Smooth muscle cell (in vitro differentiated cells): ENCODE results near the gene VAPB. TPM values are rescaled to one million over a fixed set of nuclear protein-coding genes. Genes with fewer than 3 reads are reported as not detected.

Experiments
- DNase-seq: peaks from one replicate; lab custom pipeline; 2025; ENCODE audit not compliant: unreplicated experiment; lab: John Stamatoyannopoulos, UW
- H2AFZ ChIP-seq: fragments of 200-600 bp; sonication (generic); 2 replicates; pipeline ENCODE4 v1.6.0; 2016; ENCODE audit warnings: antibody characterized with exemption, low read depth, mild to moderate bottlenecking
- H3F3A ChIP-seq: fragments of 200-600 bp; sonication (generic); 2 replicates; pipeline ENCODE4 v1.6.0; 2017; ENCODE audit warnings: antibody characterized with exemption, low read depth
- H3K27ac ChIP-seq: fragments of 200-600 bp; sonication (generic); 2 replicates; pipeline ENCODE4 v1.5.1; 2016; ENCODE audit warnings: low read depth, mild to moderate bottlenecking
- H3K27me3 ChIP-seq: fragments of 200-600 bp; sonication (generic); 2 replicates; pipeline ENCODE4 v1.6.1; 2016; ENCODE audit warnings: low read depth, mild to moderate bottlenecking
- H3K36me3 ChIP-seq: fragments of 200-600 bp; sonication (generic); 2 replicates; pipeline ENCODE4 v1.5.1; 2016; ENCODE audit warnings: low read depth
- H3K4me1 ChIP-seq: fragments of 200-600 bp; sonication (generic); 2 replicates; pipeline ENCODE4 v1.5.1; 2016; ENCODE audit warnings: low read depth
- H3K4me2 ChIP-seq: fragments of 200-600 bp; sonication (generic); 2 replicates; pipeline ENCODE4 v1.6.0; 2016; ENCODE audit warnings: mild to moderate bottlenecking
- H3K4me3 ChIP-seq: fragments of 200-600 bp; sonication (generic); 2 replicates; pipeline ENCODE4 v1.5.1; 2016; ENCODE audit warnings: mild to moderate bottlenecking
- H3K79me2 ChIP-seq: fragments of 200-600 bp; sonication (generic); 2 replicates; pipeline ENCODE4 v1.6.0; 2016; ENCODE audit warnings: low read depth, mild to moderate bottlenecking
- H3K9ac ChIP-seq: fragments of 200-600 bp; sonication (generic); 2 replicates; pipeline ENCODE4 v1.6.0; 2016; ENCODE audit warnings: low read depth
- H3K9me3 ChIP-seq: fragments of 200-600 bp; sonication (generic); replicated peaks from 2 replicates; pipeline ENCODE4 v1.5.1; 2016; ENCODE audit warnings: low read depth
- H4K20me1 ChIP-seq: fragments of 200-600 bp; sonication (generic); 2 replicates; pipeline ENCODE4 v1.6.0; 2016; ENCODE audit warnings: low read depth
- CTCF ChIP-seq: fragments of 200-600 bp; sonication (generic); IDR thresholded peaks from 2 replicates; pipeline ENCODE4 v1.5.1; 2017; ENCODE audit warnings: borderline replicate concordance, mild to moderate bottlenecking, antibody characterized with exemption; ENCODE audit not compliant: insufficient read depth, poor library complexity, severe bottlenecking
- WGBS: methylation state at CpG from one replicate; pipeline ENCODE4 v1.1.7; 2016; ENCODE audit warnings: low lambda C conversion rate; 5-methylcytosine and 5-hydroxymethylcytosine counted together
- polyA plus RNA-seq: library from polyadenylated mRNA; unstranded; fragments of >200 nt; fragmentation: Nextera tagmentation; extraction: Ambion mirVana; gene quantifications from 2 replicates; pipeline ENCODE4 v1.2.1, GENCODE V29; 2016
- total RNA-seq: library from RNA; depleted of rRNA; stranded (reverse); fragments of >200 nt; gene quantifications from 2 replicates; pipeline ENCODE4 v1.2.3, GENCODE V29; 2014

VAPB gene
- total and polyA plus RNA-seq, 2 experiments from 2014 or later = 14.9 to 28.2 TPM

DNA sequence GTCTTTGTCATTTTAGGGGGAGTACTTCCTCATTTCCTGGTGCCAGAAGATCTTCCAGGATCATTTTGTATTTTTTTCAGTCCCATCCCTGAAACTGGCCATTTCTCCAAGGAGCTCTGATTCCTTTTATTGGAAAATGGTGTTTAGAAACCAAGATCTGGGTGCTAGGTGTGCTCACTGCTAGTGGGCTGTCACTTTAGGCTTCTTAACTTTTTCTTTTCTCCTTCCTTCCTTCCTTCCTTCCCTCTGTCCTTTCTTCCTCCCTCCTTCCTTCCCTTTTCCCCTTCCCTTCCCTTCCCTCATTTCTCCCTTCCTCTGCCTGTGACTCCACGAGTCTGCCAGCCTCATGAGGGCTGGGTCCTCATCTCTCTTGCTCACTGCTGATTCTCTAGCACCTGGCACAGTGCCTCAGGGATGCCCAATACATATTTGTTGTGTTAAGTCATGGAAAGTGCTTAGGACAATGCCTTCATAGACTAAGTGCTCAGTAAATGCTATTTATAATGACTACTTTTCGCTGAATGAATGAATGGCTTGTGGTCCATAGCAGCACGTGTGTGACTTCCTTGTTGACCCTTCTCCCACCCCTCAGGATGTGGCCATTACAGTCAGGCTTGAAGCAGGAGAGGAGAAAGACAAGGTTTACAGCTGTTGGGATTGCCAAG, 89.2 kb downstream of the VAPB start:
- H3F3A ChIP-seq = no peaks in the 10 kb centered on the region
- no peak overlapping the region for H3K4me3 ChIP-seq
- no peak overlapping the region for H3K27ac ChIP-seq
- H4K20me1 ChIP-seq = no peaks in the 10 kb centered on the region
- H3K27me3 ChIP-seq = no peaks in the 10 kb centered on the region
- no peak for DNase-seq
- no peaks in the 10 kb centered on the region for H3K79me2 ChIP-seq
- H3K9ac ChIP-seq = no peak overlapping the region
- H2AFZ ChIP-seq = no peak overlapping the region
- no peak overlapping the region for H3K4me2 ChIP-seq
- TF ChIP-seq CTCF = no peak
- H3K9me3 ChIP-seq = peaks cover 3% of the 10 kb centered on the region
- peaks cover 7% of the 10 kb centered on the region for H3K4me1 ChIP-seq
- WGBS = 88% methylated on average over 3 of the region's 3 CpGs
- H3K36me3 ChIP-seq = no peaks in the 10 kb centered on the region

DNA sequence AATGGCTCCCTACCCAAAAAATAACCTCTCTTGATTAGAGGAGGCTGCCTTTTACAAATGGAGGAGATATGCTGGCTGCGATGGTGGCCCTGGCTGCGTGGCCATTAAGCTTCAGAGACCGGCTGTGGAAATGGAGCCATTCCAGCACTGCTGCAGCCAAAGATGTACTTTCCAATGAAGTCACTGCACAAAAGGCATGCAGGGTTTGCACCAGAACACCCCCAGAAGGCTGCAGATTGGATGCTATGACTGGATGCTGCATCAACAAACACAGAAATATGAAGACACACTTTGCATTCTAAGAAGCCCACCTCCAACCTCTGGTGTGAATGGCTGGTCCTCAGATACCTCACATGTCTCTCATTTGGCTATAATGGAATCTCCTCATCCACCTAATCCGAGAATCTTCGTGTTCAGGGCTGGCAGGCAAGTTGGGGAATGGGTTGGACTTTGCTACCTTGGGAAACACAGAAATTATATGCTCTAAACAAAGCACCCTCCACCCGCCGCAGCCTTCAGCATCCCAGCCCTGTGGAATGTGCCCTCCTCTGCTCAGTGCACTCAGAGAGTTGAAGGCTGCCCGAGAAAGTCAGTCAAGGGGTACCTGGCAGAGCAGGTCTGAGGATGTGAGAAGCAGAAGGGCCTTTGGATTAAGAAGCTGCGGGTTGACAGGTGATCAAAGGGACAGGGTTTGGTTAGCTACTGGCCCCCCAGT, 90.9 kb downstream of the VAPB start:
- no peak for TF ChIP-seq CTCF
- Histone ChIP-seq H3K4me1 (peaks cover 7% of the 10 kb centered on the region), H3K79me2 (no peaks in the 10 kb centered on the region), H3K9ac (no peak overlapping the region), H3K4me2 (no peak overlapping the region), H3K9me3 (peaks cover 3% of the 10 kb centered on the region), H3K36me3 (no peaks in the 10 kb centered on the region), H3K4me3 (no peak overlapping the region), H3K27me3 (no peaks in the 10 kb centered on the region), H2AFZ (no peak overlapping the region), H3K27ac (no peak overlapping the region), H4K20me1 (no peaks in the 10 kb centered on the region), H3F3A (no peaks in the 10 kb centered on the region)
- 85% methylated on average over 9 of the region's 9 CpGs for WGBS
- no peak for DNase-seq

DNA sequence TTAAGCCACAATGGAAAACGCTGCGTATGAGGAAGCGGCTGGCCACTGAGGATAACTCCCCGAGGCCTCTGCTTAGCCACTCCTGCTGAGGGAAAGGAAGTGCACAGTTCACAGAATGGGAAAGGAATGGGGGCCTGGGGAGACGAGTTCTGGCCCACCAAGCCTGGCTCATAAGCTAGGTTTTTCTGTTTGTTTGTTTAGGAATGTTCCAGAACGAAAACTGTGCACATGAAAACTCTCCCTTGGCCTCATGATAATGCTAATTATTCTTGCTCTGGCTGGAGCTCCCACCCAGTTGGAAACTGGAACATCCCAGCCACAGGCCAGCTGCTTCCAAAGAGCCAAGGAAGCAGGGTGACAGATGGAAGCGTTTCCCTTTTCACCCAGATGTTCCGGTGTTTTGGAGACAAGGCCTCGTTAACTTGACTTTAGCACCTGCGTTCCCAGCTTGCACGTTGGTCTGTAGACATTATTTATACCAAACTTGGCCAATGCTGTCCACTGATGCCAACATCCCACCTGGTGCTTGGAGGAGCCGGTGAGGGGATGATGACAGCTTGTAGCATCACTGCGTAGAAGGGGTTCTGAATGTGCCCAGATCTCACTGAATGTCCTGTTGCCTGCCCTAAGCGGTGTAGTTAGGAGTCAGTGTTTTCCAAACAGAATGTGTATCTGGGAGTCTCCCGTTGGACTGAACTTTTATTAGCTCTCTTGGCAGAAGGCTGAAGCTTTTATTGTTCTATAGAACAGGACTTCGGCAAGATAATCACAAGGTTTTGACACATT, 91.7 kb downstream of the VAPB start:
- no peak overlapping the region for H2AFZ ChIP-seq
- DNase-seq = no peak
- H3K36me3 ChIP-seq = no peaks in the 10 kb centered on the region
- WGBS = 88% methylated on average over 16 of the region's 16 CpGs
- H3K9me3 ChIP-seq = peaks cover 3% of the 10 kb centered on the region
- H3K4me2 ChIP-seq = no peak overlapping the region
- H3K9ac ChIP-seq = no peak overlapping the region
- peaks cover 7% of the 10 kb centered on the region for H3K4me1 ChIP-seq
- no peaks in the 10 kb centered on the region for H3F3A ChIP-seq
- H3K4me3 ChIP-seq = no peak overlapping the region
- H3K27ac ChIP-seq = no peak overlapping the region
- no peak for TF ChIP-seq CTCF
- no peaks in the 10 kb centered on the region for H4K20me1 ChIP-seq
- H3K27me3 ChIP-seq = no peaks in the 10 kb centered on the region
- no peaks in the 10 kb centered on the region for H3K79me2 ChIP-seq
